Activated CD4-positive, alpha-beta T cell treated with anti-CD3 and anti-CD28 coated beads, Interleukin-2, amount 50 U/mL, for 24 hours (primary cell): Measurements from ENCODE around the gene CDK14.

Source experiments
- DNase-seq, 2 donors: peaks; one replicate each; pipeline ENCODE4 v3.0.0-alpha.2; 2020; ENCODE audit warnings: low read depth in 1 of 2, low spot score in 1 of 2

CDK14 gene

DNA sequence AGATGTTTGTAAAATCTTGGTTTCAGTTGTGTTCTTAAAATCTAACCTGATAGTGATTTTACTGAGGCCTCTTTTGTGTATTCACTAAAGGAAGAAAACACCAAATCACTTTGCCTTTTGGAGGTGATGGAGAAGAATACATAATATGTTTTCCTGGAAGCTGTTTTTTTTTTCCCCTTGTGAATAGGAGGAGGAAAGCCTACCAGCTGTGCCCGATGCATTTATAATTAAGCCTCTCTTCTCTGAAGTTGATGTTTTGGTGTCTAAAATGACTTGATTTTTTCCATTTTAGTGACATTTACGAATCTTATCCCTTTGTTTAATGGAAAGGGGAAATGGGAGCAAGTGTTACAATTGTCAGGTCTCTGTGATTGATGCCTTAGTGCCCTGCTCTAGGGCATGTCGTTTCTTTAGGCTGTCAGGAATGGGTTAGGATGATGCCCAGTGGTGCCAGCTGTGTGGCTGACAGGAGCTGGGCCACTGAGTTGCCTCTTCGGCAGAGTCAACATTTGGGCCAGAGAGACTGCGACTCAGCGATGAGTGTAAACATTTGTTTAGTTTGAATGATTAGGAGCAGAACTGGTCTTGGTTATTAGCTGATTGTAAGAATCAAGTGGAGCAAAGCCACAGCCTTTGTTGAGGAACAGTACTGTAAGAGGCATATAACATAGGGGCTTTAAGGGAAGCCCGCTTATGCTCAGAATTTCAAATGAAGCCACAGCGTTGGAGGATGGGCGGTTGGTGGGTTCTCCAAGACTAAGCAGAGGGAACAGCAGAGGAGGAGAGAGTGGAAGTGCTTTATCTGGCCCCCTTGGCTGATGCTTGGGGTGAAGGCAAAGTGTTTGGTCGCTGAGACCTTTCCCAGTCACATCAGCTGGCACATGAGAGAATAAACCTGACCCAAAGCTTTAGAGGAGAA lies 81.6 kb downstream of the CDK14 start:
- DNase-seq = no peak

DNA sequence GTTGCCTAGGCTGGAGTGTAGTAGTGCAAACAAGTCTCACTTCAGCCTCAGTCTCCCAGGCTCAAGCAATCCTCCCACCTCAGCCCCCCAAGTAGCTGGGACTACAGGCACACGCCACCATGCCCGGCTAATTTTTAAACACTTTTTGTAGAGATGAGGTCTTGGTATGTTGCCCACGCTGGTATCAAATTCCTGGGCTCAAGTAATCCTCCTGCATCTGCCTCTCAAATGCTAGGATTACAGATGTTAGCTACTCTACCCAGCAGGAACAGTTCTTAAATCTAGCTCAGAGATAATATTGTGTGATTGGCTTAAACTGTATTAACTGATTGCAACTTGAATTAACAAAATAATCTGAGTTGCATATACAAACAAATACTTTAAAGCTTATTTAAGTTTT lies 82.9 kb downstream of the CDK14 start:
- no peak for DNase-seq

DNA sequence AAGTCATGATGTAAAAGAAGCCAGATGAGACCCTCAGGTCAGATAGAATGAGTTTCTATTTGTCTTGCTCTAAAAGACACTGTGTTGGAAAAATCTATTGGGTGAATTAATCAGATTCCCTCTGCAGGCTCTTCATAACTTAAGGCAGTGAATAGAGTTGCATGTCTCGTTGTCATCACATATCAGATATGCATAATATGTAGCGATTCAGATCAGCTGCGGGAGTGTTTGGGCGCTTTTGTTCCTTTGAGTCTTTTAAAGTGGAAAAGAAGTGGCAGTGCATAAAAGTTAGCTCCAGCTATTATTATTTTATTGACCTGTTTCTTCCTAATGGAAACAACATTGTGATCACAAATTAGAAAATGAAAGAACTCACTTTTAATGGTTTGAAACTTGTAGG lies 84.4 kb downstream of the CDK14 start:
- DNase-seq = no peak

DNA sequence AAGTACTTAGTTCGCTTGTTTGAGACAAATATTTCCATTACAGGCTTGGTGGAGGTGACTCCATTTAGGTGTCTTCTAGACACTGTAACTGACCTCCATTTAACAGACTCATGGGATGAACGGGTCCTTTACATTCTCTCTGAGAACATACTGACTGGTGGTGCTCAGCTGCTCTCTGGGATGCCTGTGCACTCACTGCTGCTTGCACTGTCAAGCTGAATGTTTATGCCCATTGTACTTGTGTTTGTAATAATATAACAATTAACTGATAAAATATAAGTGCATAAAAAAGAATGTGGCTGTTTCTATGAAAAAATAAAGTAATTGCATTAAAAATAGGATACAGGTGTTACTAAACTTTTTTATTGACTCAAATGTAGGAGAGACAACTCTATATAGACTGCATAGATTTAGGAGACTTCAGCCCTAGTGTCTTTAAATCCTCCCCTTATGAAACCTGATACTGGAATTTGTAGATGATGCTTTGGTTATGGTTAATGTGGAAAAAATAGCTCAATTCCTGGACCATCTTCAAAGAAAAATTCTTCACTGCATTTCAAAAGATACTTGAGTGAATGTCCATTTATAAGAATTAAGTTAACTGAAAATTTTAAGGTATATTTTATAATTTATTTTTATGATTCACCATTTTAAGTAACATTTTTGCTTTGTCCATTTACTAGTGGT lies 85.4 kb downstream of the CDK14 start:
- no peak for DNase-seq

DNA sequence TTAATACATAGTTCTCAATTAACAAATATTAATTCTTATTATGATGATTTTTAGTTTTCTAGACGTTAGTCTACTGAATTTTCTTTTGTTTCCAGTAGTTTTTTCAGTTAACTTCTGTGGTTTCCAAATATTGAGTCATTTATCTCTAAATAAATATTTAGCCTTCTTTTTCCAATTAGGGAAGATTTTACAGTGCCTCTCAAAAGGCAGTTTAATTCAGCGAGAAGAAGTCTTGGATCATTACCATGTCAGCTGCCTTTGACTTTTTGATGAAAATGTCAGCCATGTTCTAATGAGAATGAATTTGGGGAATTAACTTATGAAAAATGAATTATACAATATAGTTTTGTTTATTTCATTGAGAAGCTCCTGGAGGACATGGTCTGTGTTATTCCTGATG lies 90.0 kb downstream of the CDK14 start:
- DNase-seq = no peak

DNA sequence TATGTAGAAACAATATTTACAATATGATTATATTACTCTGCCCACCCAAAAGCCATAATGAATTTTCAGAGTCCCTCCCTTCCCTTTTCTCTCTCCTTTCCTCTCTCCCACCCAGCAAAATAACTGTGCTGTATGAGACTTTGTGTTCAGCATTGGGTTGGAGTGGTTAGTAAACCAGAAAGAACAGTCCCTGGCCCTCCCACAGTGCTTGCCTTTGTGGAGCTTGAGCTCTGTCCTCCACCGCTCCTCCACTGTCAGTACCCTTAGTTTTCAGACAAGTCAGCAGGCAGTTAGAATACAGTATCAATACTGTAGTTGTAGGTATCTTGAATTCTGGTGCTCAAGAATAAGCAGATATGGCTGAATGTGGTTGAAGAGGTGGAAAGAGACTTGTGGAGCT lies 92.7 kb downstream of the CDK14 start:
- DNase-seq = no peak

DNA sequence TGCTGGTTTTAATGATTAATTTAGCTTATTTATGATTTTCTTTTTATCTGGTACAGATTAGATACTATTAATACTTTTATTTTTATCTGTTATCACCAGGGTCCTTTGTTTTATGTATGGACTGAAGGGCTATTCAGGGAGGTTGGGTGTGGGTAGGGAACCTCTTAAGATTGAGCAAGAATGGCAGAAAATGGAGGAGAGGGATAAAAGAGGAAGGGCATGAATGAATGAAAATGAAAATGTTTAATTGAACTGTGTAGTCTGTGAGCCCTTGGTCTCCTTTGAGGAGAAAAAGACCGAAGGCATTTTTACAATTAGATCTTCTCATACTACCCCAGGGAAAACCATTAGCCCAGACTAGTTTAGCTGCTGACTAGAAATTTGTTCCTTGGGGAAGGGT lies 93.1 kb downstream of the CDK14 start:
- DNase-seq = no peak

DNA sequence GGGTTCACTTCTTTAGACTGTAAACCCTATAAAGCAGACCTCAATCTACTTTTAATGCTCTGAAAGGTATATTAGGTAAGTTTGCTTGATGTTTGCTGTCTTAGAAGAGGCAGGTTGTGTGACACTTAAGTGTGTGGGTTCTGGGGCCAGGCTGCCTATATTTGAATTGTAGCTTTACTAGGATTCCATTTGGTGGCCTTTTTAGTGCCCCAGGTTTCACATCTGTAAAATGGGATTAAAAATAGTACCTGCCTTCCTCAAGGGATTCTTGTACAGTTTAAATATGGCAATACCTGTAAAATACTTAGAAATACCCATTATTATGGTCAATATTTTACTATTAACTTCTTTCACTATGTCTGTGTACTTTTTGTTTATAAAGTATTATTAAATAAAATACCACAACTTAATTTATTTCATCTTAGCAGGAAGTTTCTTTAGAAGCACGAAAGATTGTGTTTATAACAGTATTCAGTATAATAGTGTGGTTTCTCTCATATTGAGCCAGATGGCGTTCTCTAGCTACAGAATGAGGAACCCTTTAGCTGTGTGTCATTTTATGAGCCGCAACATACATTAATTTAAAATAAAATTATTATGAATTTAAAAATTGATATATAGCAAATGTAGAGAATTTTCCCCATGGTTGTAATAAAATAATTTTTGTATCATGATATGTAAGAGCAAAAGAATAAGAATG lies 94.2 kb downstream of the CDK14 start:
- DNase-seq = no peak

DNA sequence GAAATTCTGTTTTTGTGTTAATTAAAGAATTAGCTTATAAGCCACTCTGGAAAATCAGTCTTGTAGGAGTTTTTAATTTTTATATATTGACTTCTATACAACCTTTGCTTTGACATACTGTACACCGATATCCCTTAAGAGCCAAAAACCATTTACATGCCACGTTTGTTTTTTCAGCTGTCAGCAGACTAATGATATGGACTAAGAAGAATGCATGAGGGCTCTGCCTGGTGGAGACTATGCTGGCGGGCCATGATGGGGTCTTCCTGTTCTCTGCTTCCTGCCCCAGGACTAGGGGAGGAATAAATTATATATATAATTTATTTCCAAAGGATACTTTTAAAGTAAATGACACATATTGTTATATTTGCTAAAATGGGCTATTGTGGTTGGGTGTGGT lies 96.3 kb downstream of the CDK14 start:
- DNase-seq = no peak

DNA sequence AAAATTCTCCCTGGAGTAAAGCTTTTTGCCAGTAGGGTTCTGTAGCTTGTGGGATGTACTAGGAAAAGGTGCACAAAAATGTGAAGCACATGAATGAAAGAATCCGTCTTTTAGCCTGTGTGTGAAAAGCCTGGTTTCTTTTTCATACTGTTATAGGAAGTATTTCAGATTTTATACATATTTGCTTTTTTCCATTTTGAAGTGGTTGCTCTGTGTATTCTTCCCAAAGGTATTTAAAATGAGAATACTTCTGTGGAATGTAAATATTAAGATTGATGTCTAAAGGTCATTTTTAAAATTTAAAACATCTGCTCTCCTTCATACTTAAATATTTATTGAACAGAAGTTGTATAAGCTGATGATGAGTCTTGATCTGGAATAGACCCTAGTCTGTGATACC lies 96.8 kb downstream of the CDK14 start:
- no peak for DNase-seq

DNA sequence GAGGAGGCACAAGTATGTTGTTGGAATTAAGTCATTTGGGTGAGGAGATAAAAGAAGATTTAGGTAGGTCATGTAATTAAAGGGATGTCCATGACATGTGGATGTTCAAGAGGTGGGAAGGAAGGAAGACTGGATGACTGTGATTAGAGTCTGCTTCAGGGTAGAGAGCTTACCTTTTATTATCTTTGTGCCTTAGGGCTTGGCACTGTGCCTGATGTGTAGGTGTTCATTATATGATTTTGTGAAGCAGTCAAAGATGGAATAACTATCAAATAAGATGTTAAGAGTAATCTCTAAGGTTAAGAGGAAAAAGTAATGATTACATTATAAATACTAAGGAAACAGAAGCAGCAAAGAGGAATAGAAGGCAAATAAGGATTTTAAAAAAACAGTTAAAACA lies 97.8 kb downstream of the CDK14 start:
- DNase-seq = no peak

DNA sequence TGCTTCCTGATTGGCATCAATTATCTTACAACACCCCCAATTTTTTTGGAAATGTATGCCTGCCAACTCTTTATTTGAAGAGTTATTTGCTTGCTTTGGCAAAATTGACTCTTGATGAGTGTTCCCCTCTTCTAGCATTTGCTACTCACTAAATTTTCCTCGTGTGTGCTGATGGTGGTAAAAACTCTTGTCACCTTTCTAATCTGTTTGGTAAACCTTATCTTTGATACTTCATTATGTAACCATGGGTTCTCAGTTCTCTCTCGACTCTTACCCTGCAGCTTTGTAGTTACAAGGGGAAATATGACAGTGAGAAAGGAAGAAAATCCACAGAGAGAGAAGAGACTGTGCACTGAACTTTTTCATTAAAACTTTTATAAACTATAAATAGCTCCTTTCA lies 102.5 kb downstream of the CDK14 start:
- no peak for DNase-seq

DNA sequence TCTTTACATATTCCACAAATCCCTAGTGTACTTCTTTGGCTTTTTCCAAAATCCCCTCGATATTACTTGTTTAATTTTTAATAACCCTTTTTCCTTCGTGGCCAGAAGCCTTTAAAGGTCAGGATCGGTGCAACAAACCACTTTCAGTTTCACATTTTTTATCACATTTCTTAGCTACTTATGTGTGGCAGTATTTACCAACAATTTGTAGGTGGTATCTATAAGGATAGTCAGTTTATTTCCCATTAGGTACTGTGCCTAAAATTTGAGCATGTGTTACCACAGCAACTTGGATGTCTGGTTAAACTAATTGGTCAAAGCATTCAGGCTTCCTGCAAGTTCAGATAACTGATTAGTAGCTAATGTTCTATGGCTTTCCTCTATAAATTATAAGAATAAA lies 104.9 kb downstream of the CDK14 start:
- no peak for DNase-seq

DNA sequence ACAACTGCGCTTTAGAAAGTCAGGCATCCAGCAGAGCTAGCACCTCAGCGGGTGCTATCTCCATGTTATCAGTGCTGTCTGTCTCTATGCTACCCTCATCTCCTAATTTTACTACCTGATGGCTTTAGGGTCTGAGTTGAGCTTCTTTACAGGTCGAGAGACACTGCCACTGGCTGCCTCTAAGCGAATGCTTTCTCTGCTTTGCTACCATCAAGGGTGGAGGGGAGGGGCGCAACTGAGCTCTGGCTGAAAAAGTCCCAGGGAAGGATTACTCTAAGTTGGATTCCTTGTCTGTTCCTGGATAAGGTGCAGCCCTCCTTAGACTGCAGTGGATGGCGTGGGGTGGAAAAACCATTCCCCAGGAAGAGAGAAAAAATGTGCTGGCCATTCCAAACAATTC lies 105.7 kb downstream of the CDK14 start:
- no peak for DNase-seq

DNA sequence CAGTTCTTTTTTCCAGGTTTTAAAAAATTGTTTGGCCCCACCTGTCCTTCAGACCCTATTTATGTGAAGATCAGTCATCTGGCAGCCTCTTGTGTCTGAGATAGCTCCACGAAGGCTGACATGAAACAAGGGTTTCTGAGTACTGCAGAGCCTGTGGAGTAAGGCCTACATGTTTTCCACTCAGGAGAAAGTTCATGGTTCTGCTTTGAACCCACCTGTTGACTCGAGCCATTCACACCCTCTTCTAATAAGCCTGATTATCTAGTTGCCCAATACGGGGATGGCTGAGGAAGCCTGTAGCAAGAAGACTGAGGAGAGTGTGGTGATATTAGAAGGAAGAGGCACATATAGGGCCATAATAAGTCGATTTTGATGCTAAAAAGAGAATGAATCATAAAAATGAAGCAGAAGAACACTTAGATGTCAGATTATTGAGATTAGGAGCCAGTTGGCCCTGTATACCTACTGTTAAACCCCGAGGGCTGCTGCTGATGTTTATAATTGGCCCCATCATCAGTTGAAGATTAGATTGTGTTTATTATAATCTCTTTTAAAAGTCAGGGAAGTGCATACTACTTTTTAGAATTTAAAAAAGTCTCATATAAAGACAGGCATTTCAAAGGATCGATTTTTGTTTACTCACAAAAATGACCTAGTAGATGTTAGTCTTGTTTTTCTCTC lies 109.4 kb downstream of the CDK14 start:
- DNase-seq = no peak

DNA sequence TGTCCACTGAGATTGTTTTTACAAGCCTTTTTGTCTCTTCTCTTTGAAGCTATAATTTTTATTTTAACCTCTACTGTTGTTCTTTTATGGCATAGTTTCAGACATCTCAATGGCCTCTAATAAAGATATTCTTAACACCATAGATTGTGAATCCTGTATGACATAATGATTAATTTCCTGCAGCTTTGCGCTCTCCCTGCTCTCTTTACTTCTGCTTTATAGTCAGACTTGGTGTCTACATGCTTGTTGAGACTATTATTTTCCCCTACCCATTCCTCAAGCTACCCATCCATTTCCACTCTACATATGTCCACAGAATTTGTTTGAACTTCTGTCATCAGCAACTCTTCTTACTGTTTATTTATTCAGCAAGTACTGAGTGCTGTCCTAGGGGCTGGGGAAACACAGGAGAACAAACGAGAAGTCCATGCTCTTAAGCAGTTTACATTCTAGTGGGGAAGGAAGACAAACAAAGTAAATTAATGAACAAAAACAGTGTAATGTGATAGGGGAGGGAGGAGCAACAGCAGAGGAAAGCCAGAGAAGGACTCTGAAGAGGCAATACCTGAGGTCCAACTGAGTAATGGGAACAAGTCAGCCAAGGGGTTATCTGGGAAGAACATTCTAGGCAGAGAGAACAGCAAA lies 110.1 kb downstream of the CDK14 start:
- no peak for DNase-seq

DNA sequence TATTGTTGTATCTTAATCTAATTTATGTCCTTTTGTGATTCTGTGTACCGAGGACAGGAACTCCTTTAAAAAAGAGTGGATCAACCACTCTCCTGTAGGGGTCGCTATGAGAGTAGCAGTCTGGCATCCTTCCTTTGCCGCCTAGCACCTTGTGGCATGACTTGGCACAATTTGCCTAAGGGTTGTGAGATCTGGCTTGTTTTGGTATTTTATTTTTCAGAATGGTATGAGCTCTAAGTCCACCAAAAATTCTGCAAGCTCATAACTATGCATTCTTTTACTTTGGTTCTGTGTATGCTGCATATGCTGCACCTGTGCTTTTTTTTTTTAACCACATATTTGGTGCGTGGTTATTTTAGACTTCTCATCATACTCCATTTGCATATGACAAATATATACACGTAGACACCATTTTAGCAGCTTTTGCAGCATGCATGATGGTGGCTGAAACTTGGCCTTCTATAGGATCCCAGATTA lies 112.8 kb downstream of the CDK14 start:
- DNase-seq = no peak

DNA sequence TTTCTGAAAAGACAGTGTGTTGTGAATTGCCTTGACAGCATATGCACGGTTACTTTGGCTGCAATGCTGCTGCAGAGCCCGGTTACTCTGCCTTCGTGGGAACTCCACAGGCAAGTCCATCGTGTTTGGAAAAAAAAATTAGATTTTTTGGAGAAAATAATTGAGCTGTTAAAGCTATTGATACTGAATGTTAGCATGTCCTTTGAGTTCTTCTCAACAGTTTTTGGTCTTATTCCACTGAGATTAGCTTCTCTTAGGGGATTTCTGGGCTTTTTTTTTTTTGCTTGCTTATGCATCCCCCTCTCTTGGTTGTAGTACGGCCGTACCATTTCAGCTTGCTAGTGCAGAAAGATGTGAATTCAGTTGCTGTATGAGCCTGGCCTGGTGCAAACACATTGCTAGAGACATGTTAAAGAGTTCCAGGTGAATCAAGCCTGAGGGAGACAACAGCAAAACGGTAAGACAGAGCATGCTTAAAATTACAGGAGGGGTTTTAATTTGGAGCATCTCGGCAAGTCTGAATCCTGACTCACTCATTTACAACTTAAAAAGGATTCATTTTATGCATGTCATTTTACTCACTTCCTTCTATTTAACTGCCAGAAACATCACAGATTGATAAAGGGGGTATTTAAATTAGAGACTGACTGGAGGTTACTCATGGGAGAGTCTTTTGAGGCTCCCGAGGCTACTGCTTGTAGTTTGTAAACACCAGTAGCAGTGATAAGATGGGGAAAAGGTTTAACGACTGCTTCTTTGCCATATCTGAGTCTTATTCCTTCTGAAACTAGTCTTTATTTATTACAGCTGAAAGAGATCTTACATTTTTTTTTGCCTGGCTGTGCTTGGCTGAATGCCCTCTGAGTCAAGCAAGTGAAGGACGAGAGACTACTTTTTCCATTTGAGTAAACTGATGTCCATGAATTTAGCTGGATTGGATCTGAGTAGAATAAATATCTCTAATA lies 113.7 kb downstream of the CDK14 start:
- no peak for DNase-seq

DNA sequence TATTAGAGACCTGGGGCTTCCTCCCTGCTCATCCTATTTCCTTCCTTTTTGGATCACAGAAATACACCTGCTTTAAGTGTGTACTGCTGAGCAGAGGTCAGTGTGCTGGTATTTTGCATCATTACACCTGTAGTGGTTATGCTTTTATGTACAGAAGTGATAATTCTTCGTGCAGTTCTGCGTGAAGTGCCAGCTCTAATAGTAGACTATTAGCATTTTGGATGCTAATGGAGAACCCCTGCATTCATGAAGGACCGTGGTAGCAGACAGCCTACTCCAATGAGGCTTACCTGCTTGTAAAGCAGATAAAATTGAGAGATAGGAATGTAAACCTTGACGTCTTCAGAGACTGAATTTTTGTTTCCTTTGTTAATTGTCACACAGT lies 114.3 kb downstream of the CDK14 start:
- no peak for DNase-seq

DNA sequence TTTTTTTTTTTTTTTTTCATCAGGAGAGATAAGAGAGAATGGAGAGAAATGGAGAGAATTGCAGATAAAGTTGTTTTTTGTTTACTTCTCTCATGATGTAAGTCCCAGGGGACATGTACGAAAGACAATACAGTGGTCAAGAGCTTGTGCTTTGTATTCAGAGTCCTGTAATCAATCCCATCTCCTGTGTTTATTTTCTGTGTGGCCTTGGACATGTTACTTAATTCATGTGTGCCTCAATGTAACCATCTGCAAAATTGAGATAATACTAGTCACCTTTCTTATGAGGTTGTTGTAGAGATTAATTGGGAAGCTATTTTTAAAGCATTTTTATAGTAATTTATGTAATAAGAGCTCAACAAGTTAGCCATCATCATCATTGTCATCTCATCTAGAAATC lies 117.5 kb downstream of the CDK14 start:
- no peak for DNase-seq
